ENCODE results near the gene APMAP. TPM values are rescaled to one million over a fixed set of nuclear protein-coding genes. Genes with fewer than 3 reads are reported as not detected.

APMAP gene
- total RNA-seq, 1 experiment from 2014 or later = 82.7 TPM

DNA sequence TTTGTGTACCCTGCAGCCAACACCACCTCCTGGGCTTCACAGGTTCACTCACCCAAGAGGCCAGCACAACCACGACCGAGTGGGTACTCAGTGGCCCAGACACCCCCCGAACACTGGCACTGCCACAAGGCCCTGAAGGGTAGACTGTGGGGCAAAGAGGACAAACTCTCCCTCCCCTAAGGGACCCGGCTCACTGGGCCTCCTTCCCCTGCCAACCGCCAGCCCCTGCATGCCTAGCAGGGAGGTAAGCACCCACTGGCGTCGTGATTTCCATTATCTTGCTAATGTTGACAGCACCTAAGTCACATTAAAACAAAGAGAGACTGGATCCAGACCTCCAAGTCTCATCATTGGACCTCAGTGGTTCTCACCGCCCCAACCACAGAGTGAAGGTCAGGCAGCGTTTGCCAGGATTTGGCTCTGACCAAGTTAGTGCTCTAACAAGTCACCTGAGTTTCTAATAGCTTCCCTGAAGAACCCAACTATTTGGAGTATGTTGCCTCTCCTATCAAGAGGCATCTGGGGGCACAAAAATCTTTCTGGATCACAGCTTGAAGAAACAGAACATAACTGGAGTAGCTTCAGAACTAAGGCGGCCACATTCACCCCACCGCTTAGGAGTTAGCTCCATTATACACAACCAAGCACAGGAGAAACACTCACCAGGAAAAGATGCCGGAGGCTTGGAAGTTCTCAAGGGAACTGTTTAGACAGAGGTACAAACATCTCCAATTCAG is 14.0 kb upstream of the APMAP start:
- ChIA-PET CTCF (no interaction called here), RAD21 (ENCODE audit: low non-redundant PET in 1 of 2, low total read pairs in 2 of 2, uncharacterized antibody in 2 of 2, unreplicated experiment in 2 of 2) (no interaction called here), POLR2A (no interaction called here)
- H3K9me3 ChIP-seq (ENCODE audit: control insufficient read depth in 1 of 2, insufficient read depth in 1 of 2, low read depth in 1 of 2, low read length in 2 of 2) = no peaks in the 10 kb centered on the region
- H3K27ac ChIP-seq (ENCODE audit: low read depth, low read length) = no peak overlapping the region
- H3K9ac ChIP-seq (ENCODE audit: low read length) = no peak overlapping the region
- no peak for TF ChIP-seq ELF1 (IDR thresholded peaks at IDR 0.05; ENCODE audit: borderline replicate concordance, low read depth)
- no peak for TF ChIP-seq SP1 (IDR thresholded peaks at IDR 0.05; ENCODE audit: low read depth)
- TF ChIP-seq POLR2A (IDR thresholded peaks at IDR 0.05; ENCODE audit: borderline replicate concordance, extremely low read depth, insufficient read depth, insufficient read length) = no peak
- TF ChIP-seq EGR1 (IDR thresholded peaks at IDR 0.05; ENCODE audit: low read depth) = no peak
- no peak for TF ChIP-seq JUND (IDR thresholded peaks at IDR 0.05)
- TF ChIP-seq CEBPB (IDR thresholded peaks at IDR 0.05; ENCODE audit: low read depth) = no peak
- no peak for TF ChIP-seq ZNF274 (IDR thresholded peaks at IDR 0.05; ENCODE audit: low read depth, low read length)
- no peak for TF ChIP-seq REST (IDR thresholded peaks at IDR 0.05; ENCODE audit: low read depth)
- TF ChIP-seq CBX3 (IDR thresholded peaks at IDR 0.05; ENCODE audit: low read depth) = no peak
- no peak for TF ChIP-seq TCF7L2 (IDR thresholded peaks at IDR 0.05; ENCODE audit: borderline replicate concordance, extremely low read depth, insufficient read depth, insufficient read length)
- H3K9me2 ChIP-seq (ENCODE audit: insufficient read depth) = no peaks in the 10 kb centered on the region
- no peak overlapping the region for H3K4me3 ChIP-seq (replicated peaks in 1 of 2; ENCODE audit: low read depth in 1 of 2, low read length in 2 of 2)
- H3K4me2 ChIP-seq (ENCODE audit: low read length) = no peak overlapping the region
- H3K36me3 ChIP-seq (ENCODE audit: control insufficient read depth in 1 of 2, insufficient read depth in 2 of 2, low read length in 2 of 2) = no peaks in the 10 kb centered on the region
- no TSS peak for BruUV-seq (replicated peaks)
- ATAC-seq = no peak
- intact Hi-C loops (cut with micrococcal nuclease) = no loop called here
- H2AFZ ChIP-seq (ENCODE audit: low read depth, low read length, poor library complexity, severe bottlenecking) = no peak overlapping the region
- no peaks in the 10 kb centered on the region for H4K20me1 ChIP-seq (ENCODE audit: insufficient read depth)
- no peak for DNase-seq (ENCODE audit: low read depth, low spot score)
- H3K27me3 ChIP-seq (ENCODE audit: insufficient read depth, low read length) = peaks cover 6% of the 10 kb centered on the region; the same call in 1 of the 2 replicates
- no peaks in the 10 kb centered on the region for H3K79me2 ChIP-seq (ENCODE audit: insufficient read depth, low read length)
- no peaks in the 10 kb centered on the region for H3K4me1 ChIP-seq (ENCODE audit: control insufficient read depth in 1 of 2, insufficient read depth in 2 of 2, low read length in 2 of 2)
